HG03457 (cell line): ENCODE results near the gene NADSYN1.
"Not testable (repeated sequence)": the region's sequence is repeated elsewhere in the genome, so short reads cannot be mapped to it uniquely, and the experiment has no call there.

ENCODE experiments used
- ATAC-seq: cut with Tn5 transposase; IDR thresholded peaks from one replicate; pipeline ENCODE4 v1.9.1; 2021; ENCODE audit warnings: moderate number of reproducible peaks; ENCODE audit not compliant: unreplicated experiment

NADSYN1 gene

GRCh38 chr11:71453037-71453917 lies at the start of gene NADSYN1:
Gene NADSYN1 (plus strand): TSS chr11:71453203. CDS start chr11:71453297, 94 bp downstream.
- ATAC-seq: peak; percentile 39

GRCh38 chr11:71404209-71404608 lies 48.8 kb upstream of the NADSYN1 start:
- ATAC-seq: no peak

GRCh38 chr11:71406681-71407080 lies 46.3 kb upstream of the NADSYN1 start:
- no peak for ATAC-seq

- no peak for ATAC-seq
Measured at GRCh38 chr11:71407356-71407755, 45.6 kb upstream of the NADSYN1 start.

- no peak for ATAC-seq
Measured at GRCh38 chr11:71408826-71409225, 44.2 kb upstream of the NADSYN1 start.

- no peak for ATAC-seq
Measured at GRCh38 chr11:71410363-71410966, 42.5 kb upstream of the NADSYN1 start.

GRCh38 chr11:71414645-71415044 lies 38.4 kb upstream of the NADSYN1 start:
- ATAC-seq: no peak

- ATAC-seq: no peak
Measured at GRCh38 chr11:71418643-71419042, 34.4 kb upstream of the NADSYN1 start.

- ATAC-seq: no peak
Measured at GRCh38 chr11:71420455-71421241, 32.4 kb upstream of the NADSYN1 start.

- no peak for ATAC-seq
Measured at GRCh38 chr11:71421392-71421950, 31.5 kb upstream of the NADSYN1 start.

GRCh38 chr11:71422318-71422717 lies 30.7 kb upstream of the NADSYN1 start:
- not testable (repeated sequence) for ATAC-seq

- no peak for ATAC-seq
Measured at GRCh38 chr11:71423181-71423790, 29.7 kb upstream of the NADSYN1 start.

GRCh38 chr11:71425409-71425808 lies 27.6 kb upstream of the NADSYN1 start:
- ATAC-seq: no peak

GRCh38 chr11:71425860-71426259 lies 27.1 kb upstream of the NADSYN1 start:
- ATAC-seq: no peak

GRCh38 chr11:71426413-71426812 lies 26.6 kb upstream of the NADSYN1 start:
- ATAC-seq: no peak

GRCh38 chr11:71428861-71429435 lies 24.1 kb upstream of the NADSYN1 start:
- ATAC-seq: no peak

- no peak for ATAC-seq
Measured at GRCh38 chr11:71429701-71430100, 23.3 kb upstream of the NADSYN1 start.

GRCh38 chr11:71430166-71430565 lies 22.8 kb upstream of the NADSYN1 start:
- ATAC-seq: no peak

- no peak for ATAC-seq
Measured at GRCh38 chr11:71431271-71431670, 21.7 kb upstream of the NADSYN1 start.
